PC-9 (cell line): ENCODE data around the gene SDCCAG8. TPM values are rescaled to one million over a fixed set of nuclear protein-coding genes. Genes with fewer than 3 reads are reported as not detected.

Source experiments
- BruUV-seq: library from RNA; stranded (reverse); fragments of 400-500 nt; replicated peaks from 2 replicates; lab custom pipeline; 2021; lab: Mats Ljungman, UMichigan
- CTCF ChIA-PET: fragments of 300-600 bp; sonication (Branson Sonifier 250); formaldehyde crosslinking; loops from one replicate; lab custom pipeline; 2022; ENCODE audit warnings: antibody characterized with exemption; lab: Charles Lee
- POLR2A ChIA-PET: fragments of 300-600 bp; sonication (Branson Sonifier 250); formaldehyde crosslinking; loops from one replicate; lab custom pipeline; 2022; ENCODE audit warnings: antibody characterized with exemption; ENCODE audit not compliant: unreplicated experiment; lab: Charles Lee
- DNase-seq, 2 experiments: peaks; one replicate each; pipeline versions ENCODE4 v3.0.0 to v3.0.0-alpha.2; 2015 to 2022; ENCODE audit warnings: mixed read lengths in 1 of 2
- H2AFZ ChIP-seq: fragments of 200-600 bp; sonication (generic); 2 replicates; pipeline ENCODE4 v1.8.1; 2017; ENCODE audit warnings: antibody characterized with exemption
- H3F3A ChIP-seq: fragments of 200-600 bp; sonication (generic); 2 replicates; pipeline ENCODE4 v1.8.1; 2017; ENCODE audit warnings: antibody characterized with exemption, mild to moderate bottlenecking, low read depth; ENCODE audit not compliant: insufficient read depth
- H3K27ac ChIP-seq: fragments of 200-600 bp; sonication (generic); 2 replicates; pipeline ENCODE4 v1.6.1; 2016; ENCODE audit warnings: mixed run types
- H3K27me3 ChIP-seq: fragments of 200-600 bp; sonication (generic); 2 replicates; pipeline ENCODE4 v1.6.1; 2016; ENCODE audit warnings: low read depth, mixed run types; ENCODE audit not compliant: insufficient read depth
- H3K36me3 ChIP-seq: fragments of 200-600 bp; sonication (generic); 2 replicates; pipeline ENCODE4 v1.6.1; 2016; ENCODE audit warnings: low read depth, mixed run types
- H3K4me1 ChIP-seq: fragments of 200-600 bp; sonication (generic); replicated peaks from 2 replicates; pipeline ENCODE4 v1.6.1; 2016; ENCODE audit warnings: mixed run types; ENCODE audit not compliant: insufficient read depth
- H3K4me2 ChIP-seq: fragments of 200-600 bp; sonication (generic); 2 replicates; pipeline ENCODE4 v1.6.1; 2017; ENCODE audit warnings: mixed run types
- H3K4me3 ChIP-seq: fragments of 200-600 bp; sonication (generic); 2 replicates; pipeline ENCODE4 v1.6.1; 2016; ENCODE audit warnings: mixed run types
- H3K79me2 ChIP-seq: fragments of 200-600 bp; sonication (generic); 2 replicates; pipeline ENCODE4 v1.6.1; 2017; ENCODE audit warnings: low read depth, mixed run types
- H3K9me2 ChIP-seq: fragments of 200-600 bp; sonication (generic); 2 replicates; pipeline ENCODE4 v1.8.1; 2017; ENCODE audit warnings: mild to moderate bottlenecking; ENCODE audit not compliant: insufficient read depth
- H3K9me3 ChIP-seq: fragments of 200-600 bp; sonication (generic); 2 replicates; pipeline ENCODE4 v1.8.1; 2016; ENCODE audit warnings: low read depth; ENCODE audit not compliant: insufficient read depth
- H4K20me1 ChIP-seq: fragments of 200-600 bp; sonication (generic); 2 replicates; pipeline ENCODE4 v1.8.1; 2017; ENCODE audit not compliant: insufficient read depth
- CTCF ChIP-seq: fragments of 200-600 bp; sonication (generic); conservative IDR thresholded peaks from 2 replicates; pipeline ENCODE4 v1.6.1; 2017; ENCODE audit warnings: mixed run types, antibody characterized with exemption, mild to moderate bottlenecking, moderate library complexity
- EZH2 ChIP-seq: fragments of 200-600 bp; sonication (generic); IDR thresholded peaks from 2 replicates; pipeline ENCODE4 v1.8.0; 2017; ENCODE audit warnings: antibody characterized with exemption, low read depth
- intact Hi-C: fragments of 100-400 bp; cut with micrococcal nuclease; formaldehyde crosslinking; loops from one replicate; pipeline ENCODE4 v1.10.0; 2022; ENCODE audit not compliant: unreplicated experiment
- total RNA-seq: library from RNA; stranded (reverse); gene quantifications from 2 replicates; pipeline ENCODE4 v1.2.3, GENCODE V29; 2021

SDCCAG8 gene
- total RNA-seq, 1 experiment from 2014 or later = 22.7 TPM

- no TSS peak for BruUV-seq
- Histone ChIP-seq H3F3A (no peaks in the 10 kb centered on the region), H3K9me3 (no peaks in the 10 kb centered on the region), H2AFZ (no peak overlapping the region), H3K27me3 (no peaks in the 10 kb centered on the region), H3K4me3 (no peak overlapping the region), H3K4me2 (no peak overlapping the region), H3K27ac (no peak overlapping the region), H3K9me2 (no peaks in the 10 kb centered on the region), H4K20me1 (no peaks in the 10 kb centered on the region), H3K79me2 (no peaks in the 10 kb centered on the region), H3K36me3 (no peaks in the 10 kb centered on the region), H3K4me1 (no peaks in the 10 kb centered on the region)
- no peak for DNase-seq
- CTCF ChIA-PET = no interaction called here
- intact Hi-C loops = no loop called here
- TF ChIP-seq EZH2 (no peak), CTCF (no peak)
- POLR2A ChIA-PET = no interaction called here
Observed at GRCh38 chr1:243489158-243489527, 233.3 kb downstream of the SDCCAG8 start.

GRCh38 chr1:243489681-243490546 is 234.1 kb downstream of the SDCCAG8 start:
- Histone ChIP-seq H3K79me2 (no peaks in the 10 kb centered on the region), H3K9me2 (no peaks in the 10 kb centered on the region), H3K27ac (no peak overlapping the region), H2AFZ (no peak overlapping the region), H4K20me1 (no peaks in the 10 kb centered on the region), H3K36me3 (no peaks in the 10 kb centered on the region; the same call in 1 of the 2 replicates), H3K4me1 (no peaks in the 10 kb centered on the region), H3K4me3 (no peak overlapping the region), H3F3A (no peaks in the 10 kb centered on the region), H3K27me3 (no peaks in the 10 kb centered on the region), H3K9me3 (no peaks in the 10 kb centered on the region), H3K4me2 (no peak overlapping the region)
- BruUV-seq = no TSS peak
- TF ChIP-seq EZH2 (no peak), CTCF (no peak)
- ChIA-PET POLR2A (no interaction called here), CTCF (no interaction called here)
- DNase-seq = no peak
- intact Hi-C loops = no loop called here

GRCh38 chr1:243490748-243491686 is 235.2 kb downstream of the SDCCAG8 start:
- TF ChIP-seq EZH2 (no peak), CTCF (no peak)
- Histone ChIP-seq H3K4me1 (no peaks in the 10 kb centered on the region), H3K4me3 (no peak overlapping the region), H3F3A (no peaks in the 10 kb centered on the region), H2AFZ (no peak overlapping the region), H3K4me2 (no peak overlapping the region), H3K9me2 (no peaks in the 10 kb centered on the region), H3K27me3 (no peaks in the 10 kb centered on the region), H3K9me3 (no peaks in the 10 kb centered on the region), H3K36me3 (no peaks in the 10 kb centered on the region; the same call in 1 of the 2 replicates), H3K27ac (no peak overlapping the region), H4K20me1 (no peaks in the 10 kb centered on the region), H3K79me2 (no peaks in the 10 kb centered on the region)
- ChIA-PET POLR2A (no interaction called here), CTCF (no interaction called here)
- no peak for DNase-seq
- no TSS peak for BruUV-seq
- intact Hi-C loops = no loop called here
